Ascending aorta (tissue), 1 donor: ENCODE results near the gene CAPSL. TPM values are rescaled to one million over a fixed set of nuclear protein-coding genes. Genes with fewer than 3 reads are reported as not detected.

Experiments
- total RNA-seq: library from RNA; depleted of rRNA; stranded (reverse); fragments of >200 nt; gene quantifications from one replicate; pipeline ENCODE4 v1.1.0, GENCODE V29; 2016

The CAPSL gene
- total RNA-seq, 1 donor from 2014 or later, result not detected

Other genes starting within 250 kb of the CAPSL start
- 6.6 TPM for gene IL7R, start 81.7 kb downstream of the CAPSL start, total RNA-seq
- not detected for gene UGT3A1, start 52.8 kb upstream of the CAPSL start, total RNA-seq
- gene UGT3A2, start 128.3 kb upstream of the CAPSL start, total RNA-seq, result not detected
- gene LMBRD2, start 213.3 kb upstream of the CAPSL start, total RNA-seq, result 24.5 TPM
- gene SKP2, start 213.5 kb upstream of the CAPSL start, total RNA-seq, result 14.4 TPM